GM21786 (cell line): ENCODE measurements around the gene RELN.

Source experiments
- ATAC-seq: cut with Tn5 transposase; IDR thresholded peaks from one replicate; pipeline ENCODE4 v1.9.1; 2021; ENCODE audit not compliant: unreplicated experiment

Gene RELN

DNA sequence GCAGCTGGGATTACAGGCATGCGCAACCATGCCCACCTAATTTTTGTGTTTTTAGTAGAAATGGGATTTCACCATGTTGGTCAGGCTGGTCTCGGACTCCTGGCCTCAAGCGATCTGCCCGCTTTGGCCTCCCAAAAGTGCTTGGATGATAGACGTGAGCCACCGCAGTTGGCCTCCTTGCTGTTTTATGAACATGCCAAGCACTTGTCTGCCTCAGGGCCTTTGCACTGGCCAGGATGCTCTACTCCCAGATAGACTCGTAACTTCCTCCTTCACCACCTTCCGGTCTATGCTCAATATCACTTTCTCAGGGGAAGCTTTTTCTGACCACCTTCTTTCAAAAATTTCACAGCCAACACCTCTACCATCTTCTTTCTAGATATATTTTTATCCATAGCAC is 549.8 kb downstream of the RELN start:
- no peak for ATAC-seq

DNA sequence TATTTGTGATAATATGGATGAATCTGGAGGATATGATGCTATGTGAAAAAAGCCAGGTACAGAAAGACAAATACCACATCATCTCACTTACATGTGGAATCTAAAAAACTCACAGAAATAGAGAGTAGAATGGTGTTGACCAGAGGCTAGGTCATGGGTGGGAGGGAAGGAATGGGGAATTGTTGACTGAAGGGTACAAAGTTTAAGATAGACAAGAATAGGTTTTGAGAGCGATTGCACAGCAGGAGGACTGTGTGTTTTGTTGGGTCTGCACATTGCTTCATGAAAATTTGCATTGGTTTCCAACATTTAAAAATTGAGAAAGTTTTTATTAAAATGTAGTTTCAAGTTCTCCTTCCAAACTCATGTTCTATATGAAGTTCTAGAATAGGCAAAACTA is 551.8 kb downstream of the RELN start:
- no peak for ATAC-seq

DNA sequence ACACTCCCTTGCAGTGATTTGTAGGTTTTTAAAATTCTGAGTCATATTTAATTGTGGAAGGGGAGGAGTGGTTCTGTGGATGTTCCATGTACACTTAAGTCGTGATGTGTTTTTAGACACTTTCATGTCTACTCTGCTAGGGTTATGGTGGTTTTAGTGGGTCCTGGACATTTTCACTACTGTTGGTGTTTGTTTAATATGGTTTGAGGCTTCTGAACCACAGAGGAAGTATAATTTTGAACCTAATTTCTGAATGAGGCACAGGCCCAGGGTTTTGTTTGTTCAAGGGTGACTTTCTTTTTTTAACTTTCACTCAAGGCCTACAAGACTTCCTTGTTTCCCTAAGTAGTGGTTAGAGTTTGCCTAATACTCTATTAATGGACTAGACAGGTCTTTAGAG is 556.7 kb downstream of the RELN start:
- ATAC-seq: no peak

DNA sequence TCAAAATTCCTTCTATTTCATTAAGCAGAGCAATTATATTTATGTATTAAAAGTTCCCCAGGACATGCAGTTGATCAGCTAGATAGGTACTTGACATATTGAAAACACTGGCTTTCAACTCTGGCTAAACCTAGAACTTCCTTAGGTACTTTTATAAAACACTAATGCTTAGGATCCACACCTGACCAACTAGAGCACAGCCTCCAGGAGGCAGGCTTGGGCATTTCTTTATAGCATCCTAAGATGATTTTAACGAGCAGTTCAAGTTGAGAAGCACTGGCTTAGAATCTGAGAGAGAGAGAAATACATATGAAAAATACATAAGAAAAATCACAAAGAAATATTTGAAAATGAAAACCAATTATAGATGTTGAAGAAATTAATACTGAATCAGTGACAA is 564.3 kb downstream of the RELN start:
- no peak for ATAC-seq

GRCh38 chr7:103423467-103424179 is 565.8 kb downstream of the RELN start:
- ATAC-seq: no peak
